CD4-positive, alpha-beta T cell treated with Interleukin-6 at 100 ng/mL for 8 hours (primary cell): ENCODE results near the gene MAPK8IP2.
A peak's percentile ranks its signal among the peaks of the same experiment; 100 is the strongest.
"Not testable (repeated sequence)": the region's sequence is repeated elsewhere in the genome, so short reads cannot be mapped to it uniquely, and the experiment has no call there.

Source experiments
- DNase-seq: peaks from one replicate; pipeline ENCODE4 v3.0.0-alpha.2; 2020; ENCODE audit warnings: mixed read lengths, low spot score

MAPK8IP2 gene

GRCh38 chr22:50612528-50613221, 12.1 kb downstream of the MAPK8IP2 start:
- DNase-seq = no peak

GRCh38 chr22:50613291-50613981, 12.8 kb downstream of the MAPK8IP2 start:
- DNase-seq = no peak

GRCh38 chr22:50614296-50614695, 13.7 kb downstream of the MAPK8IP2 start:
- DNase-seq = not testable (repeated sequence)

- DNase-seq = peak; percentile 90
Measured at GRCh38 chr22:50620593-50621355, 20.2 kb downstream of the MAPK8IP2 start.

GRCh38 chr22:50621356-50621880, 20.8 kb downstream of the MAPK8IP2 start:
- peak; percentile 76 for DNase-seq

GRCh38 chr22:50621948-50622722, 21.5 kb downstream of the MAPK8IP2 start:
- peak; percentile 41 for DNase-seq

- no peak for DNase-seq
Measured at GRCh38 chr22:50622723-50623327, 22.2 kb downstream of the MAPK8IP2 start.

- no peak for DNase-seq
Measured at GRCh38 chr22:50624347-50625130, 23.9 kb downstream of the MAPK8IP2 start.

GRCh38 chr22:50625131-50625567, 24.6 kb downstream of the MAPK8IP2 start:
- DNase-seq = no peak

- no peak for DNase-seq
Measured at GRCh38 chr22:50625568-50626313, 25.1 kb downstream of the MAPK8IP2 start.

GRCh38 chr22:50626314-50626849, 25.8 kb downstream of the MAPK8IP2 start:
- no peak for DNase-seq

GRCh38 chr22:50626850-50627641, 26.5 kb downstream of the MAPK8IP2 start:
- DNase-seq = no peak

- DNase-seq = peak; percentile 84
Measured at GRCh38 chr22:50627642-50628542, 27.3 kb downstream of the MAPK8IP2 start, which contains the start of gene ARSA. Gene ARSA, minus strand, starts transcription at chr22:50628152. Its CDS starts 373 bp downstream, at chr22:50627779.

GRCh38 chr22:50628543-50629134, 28.0 kb downstream of the MAPK8IP2 start:
- no peak for DNase-seq

- DNase-seq = no peak
Measured at GRCh38 chr22:50630376-50630775, 29.8 kb downstream of the MAPK8IP2 start.

GRCh38 chr22:50633086-50633485, 32.5 kb downstream of the MAPK8IP2 start:
- no peak for DNase-seq

GRCh38 chr22:50633771-50634170, 33.2 kb downstream of the MAPK8IP2 start:
- DNase-seq = no peak
